ENCODE measurements around the gene PHKG2. TPM values are rescaled to one million over a fixed set of nuclear protein-coding genes. Genes with fewer than 3 reads are reported as not detected.
"Not testable (repeated sequence)": the region's sequence is repeated elsewhere in the genome, so short reads cannot be mapped to it uniquely, and the experiment has no call there.

Gene PHKG2
- 10 to 100 TPM; 42.1 to 43.7 TPM for total RNA-seq

DNA sequence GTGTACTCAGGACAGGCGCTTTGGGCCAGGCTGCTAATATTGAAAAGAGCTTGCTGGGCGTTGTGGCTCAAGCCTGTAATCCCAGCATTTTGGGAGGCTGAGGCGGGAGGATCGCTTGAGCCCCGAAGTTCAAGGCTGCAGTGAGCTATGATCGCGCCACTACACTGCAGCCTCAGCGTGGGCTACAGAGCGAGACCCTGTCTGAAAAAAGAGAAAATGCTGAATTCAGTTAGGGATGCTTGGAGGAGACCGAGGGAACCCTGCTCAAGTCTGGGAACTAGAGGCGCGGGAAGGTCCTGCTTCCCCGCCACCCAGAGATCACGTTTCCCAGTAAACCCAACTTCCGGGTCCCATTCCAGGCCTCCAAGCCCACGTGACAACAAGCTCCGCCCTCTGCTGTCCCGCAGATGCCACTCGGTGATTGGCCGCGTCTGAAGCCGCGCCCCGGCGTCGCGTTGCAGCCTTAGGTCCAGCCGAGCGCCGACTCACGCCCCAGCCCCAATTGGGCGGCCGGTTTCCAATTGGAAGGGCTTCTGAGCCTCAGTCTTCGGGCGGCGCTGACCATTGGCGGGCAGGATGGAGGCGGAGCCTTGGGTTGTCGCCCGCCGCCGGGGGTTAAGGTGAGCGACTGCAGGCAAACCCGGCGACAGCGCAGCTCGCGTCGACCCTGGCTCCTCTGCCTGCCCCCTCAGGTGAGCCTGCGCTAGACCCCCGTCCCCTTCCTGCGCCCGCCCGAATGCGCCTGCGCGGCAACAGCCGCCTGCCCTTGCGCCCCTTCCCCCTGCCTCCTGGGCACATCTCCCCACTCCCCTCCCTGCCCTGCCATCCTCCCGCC, at the start of gene PHKG2:
PHKG2 (plus strand) TSS at position 627 of the 835 bp plus-strand sequence. CDS start 396 bp downstream, outside the sequence.
- no peaks in the 10 kb centered on the region for H3K9me3 Mint-ChIP-seq (ENCODE audit: insufficient read depth)
- ChIA-PET CTCF (interaction anchor here (0.7 to 2.2 kb wide), 16 partner anchors 10 to 318 kb away, joined by 3 to 15 read pairs (median 4); partner anchors contain the start of genes DCTPP1, FBRS and RNF40), POLR2A (interaction anchor here (0.6 to 1.9 kb wide), 21 partner anchors 9 to 154 kb away, joined by 3 to 9 read pairs (median 4); partner anchors contain the start of gene FBRS)
- ATAC-seq (peak; percentile 99), DNase-seq (peak; percentile 99)
- peak within 1 kb of the TSS; percentile 92 for H3K4me3 Mint-ChIP-seq
- no peaks in the 10 kb centered on the region for H3K27me3 Mint-ChIP-seq (ENCODE audit: low read depth)
- peaks cover 39% of the 10 kb centered on the region for H3K36me3 Mint-ChIP-seq (ENCODE audit: low read depth)
- H3K27ac Mint-ChIP-seq, result peak within 1 kb of the TSS; percentile 86
- H3K4me1 Mint-ChIP-seq (ENCODE audit: low read depth), result peaks cover 27% of the 10 kb centered on the region

GRCh38 chr16:30698816-30699614, 49.2 kb upstream of the PHKG2 start, which contains the start of gene SRCAP:
TSS of gene SRCAP (plus strand) at chr16:30699171. CDS start at chr16:30700825, 1,654 bp downstream.
- no peaks in the 10 kb centered on the region for H3K27me3 Mint-ChIP-seq (ENCODE audit: low read depth)
- H3K4me1 Mint-ChIP-seq (ENCODE audit: low read depth), result peaks cover 42% of the 10 kb centered on the region
- H3K27ac Mint-ChIP-seq, result peak within 1 kb of the TSS; percentile 99
- ATAC-seq (peak; percentile 34), DNase-seq (peak; percentile 91)
- POLR2A ChIA-PET, result interaction anchor here (0.6 to 1.7 kb wide), 10 partner anchors 19 to 607 kb away, joined by 3 to 10 read pairs (median 4); partner anchors contain the start of genes FBRS, PHKG2, TBX6 and ZNF689
- CTCF ChIA-PET, result no interaction called here
- peak within 1 kb of the TSS; percentile 97 for H3K4me3 Mint-ChIP-seq
- H3K36me3 Mint-ChIP-seq (ENCODE audit: low read depth), result peaks cover 31% of the 10 kb centered on the region
- H3K9me3 Mint-ChIP-seq (ENCODE audit: insufficient read depth), result no peaks in the 10 kb centered on the region

DNA sequence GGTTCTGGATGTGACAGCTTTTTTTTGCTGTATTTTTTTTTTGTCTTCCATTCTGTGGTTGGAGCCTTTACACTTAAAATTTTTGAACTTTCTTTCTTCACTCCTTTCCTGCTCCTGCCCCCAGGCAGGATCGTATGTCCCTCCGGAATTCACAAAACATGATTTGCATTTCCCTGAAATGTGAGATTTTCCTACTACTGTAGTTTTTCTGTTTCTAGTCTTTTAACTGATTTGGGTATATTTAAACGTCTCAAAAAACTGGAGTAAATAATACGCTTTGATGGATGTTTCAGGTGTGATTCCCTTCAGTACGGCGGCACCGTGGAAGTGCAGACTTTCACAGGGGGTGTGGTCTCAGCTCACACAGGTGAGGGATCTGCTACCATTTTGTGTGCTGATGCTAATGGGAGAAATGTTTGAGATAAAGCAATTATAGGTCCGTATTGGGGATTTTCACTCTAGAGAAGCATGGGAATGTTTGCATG, 48.6 kb upstream of the PHKG2 start:
- DNase-seq (no peak), ATAC-seq (no peak)
- ChIA-PET CTCF (no interaction called here), POLR2A (interaction anchor here (1.0 to 1.7 kb wide), 5 partner anchors 19 to 128 kb away, joined by 3 to 10 read pairs (median 4); partner anchors contain the start of genes FBRS and PHKG2)
- Mint-ChIP-seq H3K9me3 (ENCODE audit: insufficient read depth) (no peaks in the 10 kb centered on the region), H3K36me3 (ENCODE audit: low read depth) (peaks cover 37% of the 10 kb centered on the region), H3K4me1 (ENCODE audit: low read depth) (peaks cover 40% of the 10 kb centered on the region), H3K27ac (peak overlapping the region; percentile 99), H3K27me3 (ENCODE audit: low read depth) (no peaks in the 10 kb centered on the region), H3K4me3 (peak overlapping the region; percentile 97)

- POLR2A ChIA-PET, result no interaction called here
- Mint-ChIP-seq H3K27me3 (ENCODE audit: low read depth) (no peaks in the 10 kb centered on the region), H3K36me3 (ENCODE audit: low read depth) (peaks cover 41% of the 10 kb centered on the region), H3K9me3 (ENCODE audit: insufficient read depth) (no peaks in the 10 kb centered on the region), H3K27ac (no peak overlapping the region), H3K4me1 (ENCODE audit: low read depth) (peaks cover 33% of the 10 kb centered on the region), H3K4me3 (peak overlapping the region; percentile 97)
- CTCF ChIA-PET, result no interaction called here
- ATAC-seq, result no peak
- no peak for DNase-seq
These were observed 47.7 kb upstream of the PHKG2 start for GRCh38 chr16:30700491-30700890.

DNA sequence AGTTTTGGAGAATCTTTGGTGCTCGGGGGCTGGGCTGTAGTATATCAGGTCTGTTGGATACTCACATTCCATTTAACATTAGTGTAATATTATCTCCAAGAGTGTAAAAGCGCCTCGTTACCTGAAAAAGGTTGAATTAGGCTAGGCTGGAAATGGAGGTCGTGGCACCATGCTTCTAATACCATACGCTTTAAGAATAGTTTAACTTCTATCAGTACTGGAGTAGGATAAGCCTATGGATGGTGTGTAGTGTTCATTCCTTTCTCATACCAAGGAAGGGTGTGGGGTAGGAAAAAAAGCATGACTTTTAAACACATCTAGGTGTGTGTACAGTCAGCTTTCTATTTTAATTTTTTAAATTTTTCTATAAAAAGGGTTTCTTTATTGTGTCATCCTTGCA, 47.3 kb upstream of the PHKG2 start:
- H3K4me3 Mint-ChIP-seq, result no peak overlapping the region
- no peaks in the 10 kb centered on the region for H3K9me3 Mint-ChIP-seq (ENCODE audit: insufficient read depth)
- POLR2A ChIA-PET, result no interaction called here
- CTCF ChIA-PET, result no interaction called here
- no peak for ATAC-seq
- H3K36me3 Mint-ChIP-seq (ENCODE audit: low read depth), result peaks cover 44% of the 10 kb centered on the region
- H3K27me3 Mint-ChIP-seq (ENCODE audit: low read depth), result no peaks in the 10 kb centered on the region
- no peak for DNase-seq
- peaks cover 31% of the 10 kb centered on the region for H3K4me1 Mint-ChIP-seq (ENCODE audit: low read depth)
- no peak overlapping the region for H3K27ac Mint-ChIP-seq

DNA sequence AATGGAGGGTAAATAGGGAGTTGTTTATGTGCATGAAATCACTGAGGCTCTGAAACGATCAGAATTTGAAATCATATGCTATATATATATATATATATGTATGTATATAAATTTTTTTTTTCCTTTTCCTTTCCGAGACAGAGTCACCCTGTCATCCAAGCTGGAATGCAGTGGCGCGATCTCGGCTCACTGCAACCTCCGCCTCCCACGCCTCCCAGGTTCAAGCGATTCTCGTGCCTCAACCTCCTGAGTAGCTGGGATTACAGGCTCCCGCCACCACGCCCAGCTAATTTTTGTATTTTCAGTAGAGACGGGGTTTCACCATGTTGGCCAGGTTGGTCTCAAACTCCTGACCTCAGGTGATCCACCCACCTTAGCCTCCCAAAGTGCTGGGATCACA, 45.2 kb upstream of the PHKG2 start:
- ChIA-PET CTCF (interaction anchor here (1.6 kb wide), 1 partner anchor 9 kb away, joined by 3 read pairs; no protein-coding TSS in a partner anchor), POLR2A (interaction anchor here (1.3 kb wide), 1 partner anchor 17 kb away, joined by 4 read pairs; no protein-coding TSS in a partner anchor)
- peaks cover 62% of the 10 kb centered on the region for H3K36me3 Mint-ChIP-seq (ENCODE audit: low read depth)

GRCh38 chr16:30703971-30704370, 44.3 kb upstream of the PHKG2 start:
- H3K27me3 Mint-ChIP-seq (ENCODE audit: low read depth), result no peaks in the 10 kb centered on the region
- peaks cover 65% of the 10 kb centered on the region for H3K36me3 Mint-ChIP-seq (ENCODE audit: low read depth)

More for the DNA sequence above, 45.2 kb upstream of the PHKG2 start:
- not testable (repeated sequence) for H3K9me3 Mint-ChIP-seq (ENCODE audit: insufficient read depth); ATAC-seq; H3K4me3 Mint-ChIP-seq; H3K27me3 Mint-ChIP-seq (ENCODE audit: low read depth); H3K27ac Mint-ChIP-seq; DNase-seq
- H3K4me1 Mint-ChIP-seq (ENCODE audit: low read depth), result peaks cover 22% of the 10 kb centered on the region

DNA sequence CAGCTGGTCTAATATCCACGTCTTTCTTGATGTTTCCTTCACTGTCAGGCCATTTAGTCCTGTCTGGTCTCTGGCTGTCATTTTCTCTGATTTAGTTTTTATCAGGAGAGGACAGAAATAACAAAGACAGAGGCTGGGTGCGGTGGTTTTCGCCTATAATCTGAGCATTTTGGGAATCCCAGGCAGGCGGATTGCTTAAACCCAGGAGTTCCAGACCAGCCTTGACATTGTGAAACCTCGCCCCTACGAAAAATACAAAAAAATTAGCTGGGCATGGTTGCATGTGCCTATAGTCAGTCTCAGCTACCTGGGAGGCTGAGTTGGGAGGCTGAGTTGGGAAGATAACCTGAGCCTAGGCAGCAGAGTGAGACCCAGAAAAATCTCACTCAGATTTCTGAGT, 42.2 kb upstream of the PHKG2 start:
- Mint-ChIP-seq H3K4me3 (no peak overlapping the region), H3K9me3 (ENCODE audit: insufficient read depth) (no peaks in the 10 kb centered on the region), H3K27ac (no peak overlapping the region), H3K4me1 (ENCODE audit: low read depth) (peaks cover 6% of the 10 kb centered on the region), H3K36me3 (ENCODE audit: low read depth) (peaks cover 67% of the 10 kb centered on the region), H3K27me3 (ENCODE audit: low read depth) (no peaks in the 10 kb centered on the region)
- POLR2A ChIA-PET, result interaction anchor here (0.6 kb wide), 1 partner anchor 201 kb away, joined by 3 read pairs; no protein-coding TSS in a partner anchor
- CTCF ChIA-PET, result interaction anchor here (0.8 kb wide), 1 partner anchor 12 kb away, joined by 3 read pairs; no protein-coding TSS in a partner anchor
- ATAC-seq (no peak), DNase-seq (no peak)

More at GRCh38 chr16:30703971-30704370, 44.3 kb upstream of the PHKG2 start:
- DNase-seq (no peak), ATAC-seq (no peak)
- POLR2A ChIA-PET, result interaction anchor here (1.3 kb wide), 1 partner anchor 18 kb away, joined by 4 read pairs; no protein-coding TSS in a partner anchor
- Mint-ChIP-seq H3K27ac (no peak overlapping the region), H3K4me1 (ENCODE audit: low read depth) (peaks cover 22% of the 10 kb centered on the region), H3K9me3 (ENCODE audit: insufficient read depth) (no peaks in the 10 kb centered on the region), H3K4me3 (no peak overlapping the region)
- CTCF ChIA-PET, result no interaction called here

- Mint-ChIP-seq H3K27me3 (ENCODE audit: low read depth) (no peaks in the 10 kb centered on the region), H3K4me1 (ENCODE audit: low read depth) (peaks cover 24% of the 10 kb centered on the region), H3K27ac (no peak overlapping the region), H3K4me3 (no peak overlapping the region), H3K9me3 (ENCODE audit: insufficient read depth) (no peaks in the 10 kb centered on the region), H3K36me3 (ENCODE audit: low read depth) (peaks cover 81% of the 10 kb centered on the region)
- DNase-seq (no peak), ATAC-seq (no peak)
- POLR2A ChIA-PET, result no interaction called here
- CTCF ChIA-PET, result interaction anchor here (1.3 kb wide), 1 partner anchor 104 kb away, joined by 3 read pairs; no protein-coding TSS in a partner anchor
These were observed 37.3 kb upstream of the PHKG2 start for GRCh38 chr16:30710971-30711370.

- H3K4me1 Mint-ChIP-seq (ENCODE audit: low read depth), result peaks cover 31% of the 10 kb centered on the region
- CTCF ChIA-PET, result interaction anchor here (1.3 kb wide), 1 partner anchor 103 kb away, joined by 3 read pairs; no protein-coding TSS in a partner anchor
- H3K27me3 Mint-ChIP-seq (ENCODE audit: low read depth), result no peaks in the 10 kb centered on the region
- no peaks in the 10 kb centered on the region for H3K9me3 Mint-ChIP-seq (ENCODE audit: insufficient read depth)
- POLR2A ChIA-PET, result no interaction called here
- no peak overlapping the region for H3K4me3 Mint-ChIP-seq
- no peak for DNase-seq
- H3K36me3 Mint-ChIP-seq (ENCODE audit: low read depth), result peaks cover 84% of the 10 kb centered on the region
- no peak for ATAC-seq
- H3K27ac Mint-ChIP-seq, result no peak overlapping the region
These were observed 36.5 kb upstream of the PHKG2 start for GRCh38 chr16:30711712-30712111.

DNA sequence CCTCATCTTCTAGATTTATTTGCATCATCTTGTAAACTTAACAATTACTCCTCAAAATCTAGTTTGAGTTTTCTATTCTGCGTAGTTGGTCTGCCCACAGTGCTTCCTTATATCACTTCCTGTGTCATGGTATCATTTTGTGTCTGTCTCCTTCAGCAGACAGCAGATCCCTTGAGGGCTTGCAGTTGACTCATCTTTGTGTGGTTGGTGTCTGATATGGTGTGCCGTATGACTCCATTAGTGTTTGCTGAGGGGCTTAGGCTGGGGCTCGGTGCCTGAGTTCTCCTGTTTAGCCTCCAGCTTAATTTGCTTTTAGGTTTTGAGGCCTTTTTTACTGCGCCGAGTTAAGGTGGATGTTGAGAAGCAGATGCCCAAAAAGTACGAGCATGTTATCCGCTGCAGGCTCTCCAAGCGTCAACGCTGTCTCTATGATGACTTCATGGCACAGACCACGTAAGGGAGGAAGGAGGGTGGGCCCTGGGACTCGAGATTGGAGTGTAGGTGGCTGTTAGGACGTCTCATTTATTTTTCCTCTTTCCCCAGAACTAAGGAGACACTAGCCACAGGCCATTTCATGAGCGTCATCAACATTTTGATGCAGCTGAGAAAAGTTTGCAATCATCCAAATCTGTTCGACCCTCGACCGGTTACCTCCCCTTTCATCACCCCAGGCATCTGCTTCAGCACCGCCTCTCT, 32.3 kb upstream of the PHKG2 start:
- no peaks in the 10 kb centered on the region for H3K9me3 Mint-ChIP-seq (ENCODE audit: insufficient read depth)
- H3K36me3 Mint-ChIP-seq (ENCODE audit: low read depth), result peaks cover 72% of the 10 kb centered on the region
- peak overlapping the region; percentile 24 for H3K4me3 Mint-ChIP-seq
- ATAC-seq, result peak; percentile 97
- H3K4me1 Mint-ChIP-seq (ENCODE audit: low read depth), result peaks cover 38% of the 10 kb centered on the region
- ChIA-PET POLR2A (interaction anchor here (1.0 kb wide), 2 partner anchors 26 to 32 kb away, joined by 3 to 4 read pairs; partner anchors contain the start of gene PHKG2), CTCF (no interaction called here)
- DNase-seq, result peak; percentile 65
- H3K27ac Mint-ChIP-seq, result peak overlapping the region; percentile 91
- H3K27me3 Mint-ChIP-seq (ENCODE audit: low read depth), result no peaks in the 10 kb centered on the region
